Mesodermal cell (in vitro differentiated cells): ENCODE results near the gene ESR2.
"Not testable (repeated sequence)": the region's sequence is repeated elsewhere in the genome, so short reads cannot be mapped to it uniquely, and the experiment has no call there.

Experiments used
- H3K27ac ChIP-seq: 2 replicates; pipeline ENCODE4 v1.7.0; 2013; ENCODE audit warnings: mild to moderate bottlenecking, low read depth, low read length, moderate library complexity; ENCODE audit not compliant: severe bottlenecking
- H3K36me3 ChIP-seq: 2 replicates; pipeline ENCODE4 v1.7.1; 2013; ENCODE audit warnings: mild to moderate bottlenecking, low read length, moderate library complexity; ENCODE audit not compliant: control insufficient read depth, insufficient read depth
- H3K4me1 ChIP-seq: one replicate; pipeline ENCODE4 v1.7.1; 2013; ENCODE audit warnings: mild to moderate bottlenecking, low read length; ENCODE audit not compliant: insufficient read depth, control insufficient read depth, poor library complexity, severe bottlenecking
- H3K4me3 ChIP-seq: 2 replicates; pipeline ENCODE4 v1.7.0; 2013; ENCODE audit warnings: low read length, control low read depth, mild to moderate bottlenecking; ENCODE audit not compliant: insufficient read depth, poor library complexity, severe bottlenecking; ENCODE audit errors: extremely low read depth
- H3K9me3 ChIP-seq: 2 replicates; pipeline ENCODE4 v1.7.1; 2013; ENCODE audit warnings: mild to moderate bottlenecking, low read length, moderate library complexity; ENCODE audit not compliant: control insufficient read depth
- WGBS, 2 experiments: methylation state at CpG; one replicate each; pipeline ENCODE4 v1.1.5; 2013; ENCODE audit warnings: missing lambda C conversion rate in 2 of 2; ENCODE audit not compliant: insufficient coverage in 2 of 2; 5-methylcytosine and 5-hydroxymethylcytosine counted together

Gene ESR2

GRCh38 chr14:64184103-64184729, 110.0 kb downstream of the ESR2 start:
- peaks cover 5% of the 10 kb centered on the region for H3K36me3 ChIP-seq
- peaks cover 6% of the 10 kb centered on the region for H3K9me3 ChIP-seq
- peaks cover 5% of the 10 kb centered on the region for H3K4me1 ChIP-seq
- WGBS, 2 experiments, result 89 to 93% methylated on average over 3 to 6 of the region's 7 CpGs
- H3K4me3 ChIP-seq, result no peak overlapping the region
- H3K27ac ChIP-seq, result no peak overlapping the region

GRCh38 chr14:64182908-64183307, 111.3 kb downstream of the ESR2 start:
- H3K9me3 ChIP-seq, H3K4me3 ChIP-seq, H3K4me1 ChIP-seq, H3K36me3 ChIP-seq, H3K27ac ChIP-seq: not testable (repeated sequence)
- WGBS, 2 experiments, result 97 to 98% methylated on average over 8 to 12 of the region's 40 CpGs

DNA sequence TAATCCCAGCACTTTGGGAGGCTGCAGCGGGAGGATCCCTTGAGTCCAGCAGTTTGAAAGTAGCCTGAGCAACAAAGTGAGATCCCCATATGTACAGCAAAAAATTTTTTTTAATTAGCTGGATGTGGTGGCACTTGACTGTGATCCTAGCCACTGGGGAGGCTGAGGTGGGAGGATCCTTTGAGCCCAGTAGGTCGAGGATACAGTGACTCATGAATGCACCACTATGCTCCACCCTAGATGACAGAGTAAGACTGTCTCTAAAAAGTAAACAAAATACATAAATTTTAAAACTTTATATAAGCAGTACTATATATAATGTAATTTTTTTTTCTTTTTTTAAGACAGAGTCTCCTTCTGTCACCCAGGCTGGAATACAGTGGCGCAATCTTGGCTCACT, 115.4 kb downstream of the ESR2 start:
- Histone ChIP-seq H3K36me3 (peaks cover 2% of the 10 kb centered on the region), H3K4me3 (no peak overlapping the region), H3K4me1 (no peaks in the 10 kb centered on the region), H3K27ac (no peak overlapping the region), H3K9me3 (no peaks in the 10 kb centered on the region)
- 67 to 90% methylated on average over 1 to 2 of the region's 3 CpGs for WGBS, 2 experiments

GRCh38 chr14:64176330-64176729, 117.8 kb downstream of the ESR2 start:
- Histone ChIP-seq H3K27ac (no peak overlapping the region), H3K9me3 (no peaks in the 10 kb centered on the region), H3K36me3 (peaks cover 2% of the 10 kb centered on the region), H3K4me1 (no peaks in the 10 kb centered on the region), H3K4me3 (no peak overlapping the region)
- WGBS, 2 experiments, result 100% methylated on average over 1 of the region's 2 CpGs

GRCh38 chr14:64174922-64175782, 119.0 kb downstream of the ESR2 start:
- H3K4me1 ChIP-seq, result no peaks in the 10 kb centered on the region
- 80% methylated on average over 1 of the region's 2 CpGs; no CpG with 5 or more reads in 1 of the 2 experiments for WGBS, 2 experiments
- H3K36me3 ChIP-seq, result peaks cover 5% of the 10 kb centered on the region
- H3K27ac ChIP-seq, result no peak overlapping the region
- no peak overlapping the region for H3K4me3 ChIP-seq
- no peaks in the 10 kb centered on the region for H3K9me3 ChIP-seq

DNA sequence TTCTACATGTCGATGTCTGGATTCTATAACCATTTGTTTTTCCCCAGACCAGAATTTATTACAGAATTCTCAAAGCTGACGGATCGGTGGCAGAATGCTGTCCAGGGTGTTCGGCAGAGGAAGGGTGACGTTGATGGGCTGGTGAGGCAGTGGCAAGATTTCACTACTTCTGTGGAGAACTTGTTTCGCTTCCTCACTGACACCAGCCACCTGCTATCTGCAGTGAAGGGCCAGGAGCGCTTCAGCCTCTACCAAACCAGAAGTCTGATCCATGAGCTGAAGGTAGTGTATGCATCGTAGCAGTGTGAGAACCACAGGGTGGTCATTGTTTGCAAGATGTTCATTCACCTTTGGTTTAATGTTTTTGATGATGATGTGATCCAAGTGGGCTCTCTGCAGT, 124.0 kb downstream of the ESR2 start:
- WGBS, 2 experiments, result 90 to 97% methylated on average over 2 to 5 of the region's 8 CpGs

DNA sequence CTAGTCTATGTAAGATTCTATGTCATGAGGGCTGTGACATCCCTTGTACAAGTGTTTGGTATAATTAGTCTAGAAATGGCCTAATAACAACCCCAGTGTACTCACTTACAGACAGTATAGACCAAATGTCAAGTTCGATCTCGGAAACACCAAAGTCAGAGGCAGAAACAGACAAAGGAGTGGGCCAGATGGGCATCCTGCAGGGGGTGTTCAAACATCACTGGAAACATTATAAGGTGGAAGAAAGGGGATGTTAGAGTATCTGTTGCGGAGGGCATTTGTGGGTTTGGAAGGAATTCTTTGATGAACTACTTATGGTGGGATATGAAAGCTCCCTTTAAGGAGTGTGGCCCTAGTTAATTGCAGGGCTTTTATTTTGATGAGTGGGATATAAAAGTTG, 134.6 kb downstream of the ESR2 start:
- no peaks in the 10 kb centered on the region for H3K36me3 ChIP-seq
- H3K27ac ChIP-seq, result no peak overlapping the region
- H3K9me3 ChIP-seq, result no peaks in the 10 kb centered on the region
- WGBS, 2 experiments, result 94 to 100% methylated on average over 1 to 3 of the region's 3 CpGs
- H3K4me3 ChIP-seq, result no peak overlapping the region
- no peaks in the 10 kb centered on the region for H3K4me1 ChIP-seq

More for the DNA sequence above, 124.0 kb downstream of the ESR2 start:
- Histone ChIP-seq H3K4me3 (no peak overlapping the region), H3K27ac (no peak overlapping the region), H3K36me3 (peaks cover 4% of the 10 kb centered on the region), H3K9me3 (no peaks in the 10 kb centered on the region), H3K4me1 (no peaks in the 10 kb centered on the region)

DNA sequence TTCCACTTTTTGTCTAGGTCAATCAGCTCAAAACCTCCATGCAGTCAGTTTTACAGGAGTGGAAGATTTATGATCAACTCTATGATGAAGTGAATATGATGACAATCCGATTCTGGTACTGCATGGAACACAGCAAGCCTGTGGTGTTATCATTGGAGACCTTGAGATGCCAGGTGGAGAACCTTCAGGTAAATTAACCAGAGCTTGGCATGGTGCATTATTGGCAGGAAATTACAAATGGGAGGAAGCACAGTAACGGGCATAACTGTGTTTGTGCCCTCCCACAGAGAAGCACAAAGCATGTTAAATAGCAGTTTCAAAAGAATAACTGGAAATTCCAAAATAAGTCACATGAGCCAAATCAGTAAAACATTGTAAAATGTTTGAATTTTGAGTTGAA, 135.6 kb downstream of the ESR2 start:
- Histone ChIP-seq H3K36me3 (no peaks in the 10 kb centered on the region), H3K9me3 (no peaks in the 10 kb centered on the region)

DNA sequence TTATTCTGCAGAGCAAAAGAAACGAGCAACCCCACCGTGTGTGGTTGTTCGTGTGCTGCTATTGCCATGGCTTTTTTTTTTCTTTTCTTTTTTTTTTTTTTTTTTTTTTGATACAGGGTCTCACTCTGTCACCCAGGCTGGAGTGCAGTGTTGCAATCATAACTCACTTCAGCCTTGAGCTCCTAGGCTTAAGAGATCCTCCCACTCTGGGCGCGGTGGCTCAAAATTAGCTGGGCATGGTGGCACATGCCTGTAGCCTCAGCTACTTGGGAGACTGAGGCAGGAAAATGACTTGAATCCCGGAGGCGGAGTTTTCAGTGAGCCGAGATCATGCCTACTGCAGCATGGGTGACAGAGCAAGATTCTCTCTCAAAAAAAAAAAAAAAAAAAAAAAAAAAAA, 144.2 kb downstream of the ESR2 start:
- 88 to 93% methylated on average over 4 to 5 of the region's 8 CpGs for WGBS, 2 experiments
- Histone ChIP-seq H3K9me3 (no peaks in the 10 kb centered on the region), H3K36me3 (no peaks in the 10 kb centered on the region), H3K4me1 (peaks cover 2% of the 10 kb centered on the region), H3K4me3 (no peak overlapping the region), H3K27ac (no peak overlapping the region)

More for the DNA sequence above, 135.6 kb downstream of the ESR2 start:
- Histone ChIP-seq H3K4me1 (no peaks in the 10 kb centered on the region), H3K27ac (no peak overlapping the region), H3K4me3 (no peak overlapping the region)
- WGBS, 2 experiments, result 75 to 79% methylated on average over 1 to 2 of the region's 2 CpGs

DNA sequence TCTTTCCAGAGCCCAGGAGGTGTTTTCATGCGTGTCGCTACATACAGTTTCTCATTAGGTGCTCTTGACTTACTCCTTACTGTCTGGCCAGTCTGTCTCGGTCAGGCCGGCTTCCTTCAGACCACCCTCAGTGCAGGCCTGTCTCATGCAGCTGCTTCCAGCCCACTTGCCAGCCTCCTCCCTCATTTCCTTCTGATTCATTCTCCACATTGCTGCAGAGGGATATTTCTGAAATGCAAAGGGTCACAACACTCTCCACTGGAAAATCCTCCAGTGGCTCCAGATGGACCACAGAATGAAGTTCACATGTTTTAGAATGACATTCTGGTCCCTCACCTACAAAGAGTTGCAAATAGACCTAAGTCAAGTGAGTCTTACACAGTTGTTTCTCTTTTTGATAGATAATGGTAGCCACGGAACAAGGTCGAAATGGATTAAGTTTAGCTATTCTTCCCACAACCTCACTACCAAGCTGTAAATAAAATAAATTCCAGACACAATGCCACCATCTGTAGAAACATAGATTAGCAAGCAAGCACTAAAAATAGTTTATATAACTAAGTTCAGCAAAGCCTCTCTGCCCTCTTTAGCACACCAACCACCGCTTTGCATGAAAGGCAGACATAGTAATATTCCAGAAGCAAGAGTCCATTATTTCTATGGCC, 146.9 kb downstream of the ESR2 start:
- 95 to 98% methylated on average over 4 to 5 of the region's 7 CpGs for WGBS, 2 experiments
- Histone ChIP-seq H3K27ac (no peak overlapping the region), H3K9me3 (no peaks in the 10 kb centered on the region), H3K4me3 (no peak overlapping the region), H3K36me3 (no peaks in the 10 kb centered on the region), H3K4me1 (peaks cover 8% of the 10 kb centered on the region)
